ENCODE results near the gene IRF2BP1. TPM values are rescaled to one million over a fixed set of nuclear protein-coding genes. Genes with fewer than 3 reads are reported as not detected.

IRF2BP1 gene
- polyA plus RNA-seq, 3 donors: 2.0 to 3.9 (median 2.1) TPM

- DNase-seq: no peak
- Histone ChIP-seq H3K27ac (ENCODE audit: low read depth in 1 of 2, low read length in 2 of 2) (no peak overlapping the region), H3K4me3 (replicated peaks in 1 of 3; ENCODE audit: low read depth in 2 of 3, low read length in 3 of 3) (no peak overlapping the region), H3K4me1 (ENCODE audit: control insufficient read depth in 1 of 2, insufficient read depth in 2 of 2, low read length in 2 of 2) (peaks cover 25 to 32% of the 10 kb centered on the region in 2 donors), H3K9ac (ENCODE audit: insufficient read depth, low read length, poor library complexity, severe bottlenecking) (no peak overlapping the region), H2AFZ (ENCODE audit: insufficient read depth, low read depth, low read length, poor library complexity, severe bottlenecking) (no peak overlapping the region), H4K20me1 (ENCODE audit: insufficient read depth, low read length) (peaks cover 13% of the 10 kb centered on the region), H3K9me3 (replicated peaks in 1 of 2; ENCODE audit: control insufficient read depth in 1 of 2, insufficient read depth in 1 of 2, low read length in 2 of 2) (no peaks in the 10 kb centered on the region), H3K79me2 (ENCODE audit: insufficient read depth, low read length) (peaks cover 9% of the 10 kb centered on the region), H3K4me2 (replicated peaks; ENCODE audit: extremely low read depth, low read length, poor library complexity, severe bottlenecking) (no peak overlapping the region), H3K36me3 (replicated peaks in 1 of 2; ENCODE audit: control insufficient read depth in 1 of 2, insufficient read depth in 2 of 2, low read length in 2 of 2) (peaks cover 6% of the 10 kb centered on the region in 2 donors), H3K27me3 (ENCODE audit: control insufficient read depth in 2 of 2, insufficient read depth in 2 of 2, low read length in 2 of 2) (no peaks in the 10 kb centered on the region)
- no peak for TF ChIP-seq CTCF (IDR thresholded peaks at IDR 0.05)
- Mint-ChIP-seq H3K4me3 (no peak overlapping the region), H3K4me1 (peaks cover 21% of the 10 kb centered on the region), H3K27me3 (ENCODE audit: low read depth in 3 of 3) (no peaks in the 10 kb centered on the region), H3K9me3 (no peaks in the 10 kb centered on the region), H3K36me3 (peaks cover 9 to 27% of the 10 kb centered on the region in 2 donors), H3K27ac (no peak overlapping the region)
- WGBS (ENCODE audit: insufficient coverage): 89% methylated on average over 3 of the region's 6 CpGs
- intact Hi-C loops (cut with micrococcal nuclease): loop anchor here in 1 of 2 donors (5.0 kb wide), 1 partner anchor 157 kb away; the partner anchor contains the start of genes FBXO46 and MEIOSIN
Observed at GRCh38 chr19:45889210-45889885, 3.4 kb upstream of the IRF2BP1 start.

- 92% methylated on average over 2 of the region's 10 CpGs for WGBS (ENCODE audit: insufficient coverage)
- H3K4me1 Mint-ChIP-seq: peaks cover 19% of the 10 kb centered on the region
- peak overlapping the region; percentile 96 to 99 (median 97) for H3K27ac Mint-ChIP-seq
- Histone ChIP-seq H2AFZ (ENCODE audit: insufficient read depth, low read depth, low read length, poor library complexity, severe bottlenecking) (peak overlapping the region; percentile 99), H3K9ac (ENCODE audit: insufficient read depth, low read length, poor library complexity, severe bottlenecking) (peak overlapping the region; percentile 78), H3K4me2 (replicated peaks; ENCODE audit: extremely low read depth, low read length, poor library complexity, severe bottlenecking) (peak overlapping the region; percentile 100), H3K4me1 (ENCODE audit: control insufficient read depth in 1 of 2, insufficient read depth in 2 of 2, low read length in 2 of 2) (peaks cover 30 to 42% of the 10 kb centered on the region in 2 donors), H3K27me3 (ENCODE audit: control insufficient read depth in 2 of 2, insufficient read depth in 2 of 2, low read length in 2 of 2) (peaks cover 0 to 10% of the 10 kb centered on the region in 2 donors), H4K20me1 (ENCODE audit: insufficient read depth, low read length) (peaks cover 30% of the 10 kb centered on the region), H3K79me2 (ENCODE audit: insufficient read depth, low read length) (peaks cover 13% of the 10 kb centered on the region), H3K36me3 (replicated peaks in 1 of 2; ENCODE audit: control insufficient read depth in 1 of 2, insufficient read depth in 2 of 2, low read length in 2 of 2) (peaks cover 6% of the 10 kb centered on the region in 2 donors), H3K4me3 (replicated peaks in 1 of 3; ENCODE audit: low read depth in 2 of 3, low read length in 3 of 3) (peak overlapping the region; percentile 63 to 89 (median 83)), H3K27ac (ENCODE audit: low read depth in 1 of 2, low read length in 2 of 2) (peak overlapping the region; percentile 89 to 94), H3K9me3 (replicated peaks in 1 of 2; ENCODE audit: control insufficient read depth in 1 of 2, insufficient read depth in 1 of 2, low read length in 2 of 2) (no peaks in the 10 kb centered on the region)
- H3K4me3 Mint-ChIP-seq: peak overlapping the region; percentile 96 to 98
- DNase-seq: no peak
- peaks cover 0 to 3% (median 0%) of the 10 kb centered on the region in 7 donors for H3K9me3 Mint-ChIP-seq
- no peak for TF ChIP-seq CTCF (IDR thresholded peaks at IDR 0.05)
- peaks cover 0 to 3% (median 3%) of the 10 kb centered on the region in 3 donors for H3K27me3 Mint-ChIP-seq (ENCODE audit: low read depth in 3 of 3)
- intact Hi-C loops (cut with micrococcal nuclease): loop anchor here (2.0 to 5.0 kb wide), 2 partner anchors 16 to 155 kb away; partner anchors contain the start of genes FBXO46 (in 1 of the 2), MEIOSIN (in 1 of the 2) and MYPOP (in 1 of the 2)
- H3K36me3 Mint-ChIP-seq: peaks cover 5 to 21% of the 10 kb centered on the region in 2 donors
Observed at GRCh38 chr19:45887200-45887710, 1.3 kb upstream of the IRF2BP1 start.

Measured in CD14-positive monocyte (primary cell).